K562 (cell line): ENCODE data around the gene SERPINA5. TPM values are rescaled to one million over a fixed set of nuclear protein-coding genes. Genes with fewer than 3 reads are reported as not detected.

Experiments
- polyA plus RNA-seq, 8 experiments: library from polyadenylated mRNA; depleted of rRNA in 4 of 8; stranded (reverse) in 5 of 8; unstranded in 3 of 8; fragments of >200 nt; fragmentation: Nextera tagmentation in 2 of 8; fragmentation: Illumina TruSeq in 1 of 8; extraction: Ambion mirVana in 2 of 8; extraction: Trizol in 1 of 8; gene quantifications; 2 replicates each; pipeline versions ENCODE4 v1.2.1 to v1.2.3, GENCODE V29; 2011 to 2014; ENCODE audit warnings: inconsistent platforms in 1 of 8, missing spikeins in 1 of 8
- total RNA-seq, 7 experiments: library from RNA; depleted of rRNA in 6 of 7; stranded (reverse); fragments of >200 nt in 6 of 7; fragmentation: Illumina TruSeq in 2 of 7; extraction: Trizol in 2 of 7; gene quantifications; 2 replicates each; pipeline versions ENCODE4 v1.2.1 to v1.2.3, GENCODE V29; 2011 to 2021; ENCODE audit warnings: low replicate concordance in 1 of 7

The SERPINA5 gene
- total and polyA plus RNA-seq, 9 of the 15 experiments (the other 6 are each of a cell fraction or from before 2014, with no cell fraction given) = 0.38 TPM; not detected in 8

Other genes starting within 250 kb of the SERPINA5 start
Only the 7 nearest of the 8 such genes appear.
- not detected in 2 replicates for gene SERPINA1, start 192.8 kb upstream of the SERPINA5 start, total RNA-seq (2014; rRNA removed)
- gene SERPINA1, start 192.8 kb upstream of the SERPINA5 start, total RNA-seq (2014; rRNA removed; fragmentation: Illumina TruSeq; extraction: Trizol) = not detected in 2 replicates
- not detected in 2 replicates for gene SERPINA1, start 192.8 kb upstream of the SERPINA5 start, total RNA-seq (2015; rRNA removed; fragmentation: Illumina TruSeq; extraction: Trizol)
- gene SERPINA1, start 192.8 kb upstream of the SERPINA5 start, total RNA-seq (2021) = 4.1 and 6.0 TPM in 2 replicates
- gene SERPINA1, start 192.8 kb upstream of the SERPINA5 start, polyA plus RNA-seq (2011; rRNA removed) = not detected in 2 replicates
- not detected in 2 replicates for gene SERPINA1, start 192.8 kb upstream of the SERPINA5 start, polyA plus RNA-seq (2014; fragmentation: Illumina TruSeq; extraction: Trizol)
- not detected for gene SERPINA1, start 192.8 kb upstream of the SERPINA5 start, polyA plus RNA-seq (2014; fragmentation: Nextera tagmentation; extraction: Ambion mirVana)
- not detected in 2 replicates for gene SERPINA1, start 192.8 kb upstream of the SERPINA5 start, polyA plus RNA-seq (2014; rRNA removed)
- not detected in 2 replicates for gene SERPINA11, start 128.6 kb upstream of the SERPINA5 start, total RNA-seq (2014; rRNA removed)
- gene SERPINA11, start 128.6 kb upstream of the SERPINA5 start, total RNA-seq (2014; rRNA removed; fragmentation: Illumina TruSeq; extraction: Trizol) = not detected in 2 replicates
- not detected in 2 replicates for gene SERPINA11, start 128.6 kb upstream of the SERPINA5 start, total RNA-seq (2015; rRNA removed; fragmentation: Illumina TruSeq; extraction: Trizol)
- not detected in 2 replicates for gene SERPINA11, start 128.6 kb upstream of the SERPINA5 start, total RNA-seq (2021)
- not detected in 2 replicates for gene SERPINA11, start 128.6 kb upstream of the SERPINA5 start, polyA plus RNA-seq (2011; rRNA removed)
- gene SERPINA11, start 128.6 kb upstream of the SERPINA5 start, polyA plus RNA-seq (2014; fragmentation: Illumina TruSeq; extraction: Trizol) = not detected in 2 replicates
- gene SERPINA11, start 128.6 kb upstream of the SERPINA5 start, polyA plus RNA-seq (2014; fragmentation: Nextera tagmentation; extraction: Ambion mirVana) = not detected
- gene SERPINA11, start 128.6 kb upstream of the SERPINA5 start, polyA plus RNA-seq (2014; rRNA removed) = not detected in 2 replicates
- not detected in 2 replicates for gene SERPINA9, start 105.2 kb upstream of the SERPINA5 start, total RNA-seq (2014; rRNA removed)
- gene SERPINA9, start 105.2 kb upstream of the SERPINA5 start, total RNA-seq (2014; rRNA removed; fragmentation: Illumina TruSeq; extraction: Trizol) = not detected in 2 replicates
- not detected in 2 replicates for gene SERPINA9, start 105.2 kb upstream of the SERPINA5 start, total RNA-seq (2015; rRNA removed; fragmentation: Illumina TruSeq; extraction: Trizol)
- gene SERPINA9, start 105.2 kb upstream of the SERPINA5 start, total RNA-seq (2021) = not detected in 2 replicates
- not detected in 2 replicates for gene SERPINA9, start 105.2 kb upstream of the SERPINA5 start, polyA plus RNA-seq (2011; rRNA removed)
- gene SERPINA9, start 105.2 kb upstream of the SERPINA5 start, polyA plus RNA-seq (2014; fragmentation: Illumina TruSeq; extraction: Trizol) = not detected in 2 replicates
- not detected for gene SERPINA9, start 105.2 kb upstream of the SERPINA5 start, polyA plus RNA-seq (2014; fragmentation: Nextera tagmentation; extraction: Ambion mirVana)
- not detected in 2 replicates for gene SERPINA9, start 105.2 kb upstream of the SERPINA5 start, polyA plus RNA-seq (2014; rRNA removed)
- gene SERPINA12, start 72.0 kb upstream of the SERPINA5 start, total RNA-seq (2014; rRNA removed) = not detected in 2 replicates
- gene SERPINA12, start 72.0 kb upstream of the SERPINA5 start, total RNA-seq (2014; rRNA removed; fragmentation: Illumina TruSeq; extraction: Trizol) = not detected in 2 replicates
- gene SERPINA12, start 72.0 kb upstream of the SERPINA5 start, total RNA-seq (2015; rRNA removed; fragmentation: Illumina TruSeq; extraction: Trizol) = not detected in 2 replicates
- gene SERPINA12, start 72.0 kb upstream of the SERPINA5 start, total RNA-seq (2021) = not detected in 2 replicates
- not detected in 2 replicates for gene SERPINA12, start 72.0 kb upstream of the SERPINA5 start, polyA plus RNA-seq (2011; rRNA removed)
- not detected in 2 replicates for gene SERPINA12, start 72.0 kb upstream of the SERPINA5 start, polyA plus RNA-seq (2014; fragmentation: Illumina TruSeq; extraction: Trizol)
- gene SERPINA12, start 72.0 kb upstream of the SERPINA5 start, polyA plus RNA-seq (2014; fragmentation: Nextera tagmentation; extraction: Ambion mirVana) = not detected
- gene SERPINA12, start 72.0 kb upstream of the SERPINA5 start, polyA plus RNA-seq (2014; rRNA removed) = not detected in 2 replicates
- not detected in 2 replicates for gene SERPINA4, start 20.0 kb upstream of the SERPINA5 start, total RNA-seq (2014; rRNA removed)
- not detected in 2 replicates for gene SERPINA4, start 20.0 kb upstream of the SERPINA5 start, total RNA-seq (2014; rRNA removed; fragmentation: Illumina TruSeq; extraction: Trizol)
- gene SERPINA4, start 20.0 kb upstream of the SERPINA5 start, total RNA-seq (2015; rRNA removed; fragmentation: Illumina TruSeq; extraction: Trizol) = not detected in 2 replicates
- not detected in 2 replicates for gene SERPINA4, start 20.0 kb upstream of the SERPINA5 start, total RNA-seq (2021)
- not detected in 2 replicates for gene SERPINA4, start 20.0 kb upstream of the SERPINA5 start, polyA plus RNA-seq (2011; rRNA removed)
- gene SERPINA4, start 20.0 kb upstream of the SERPINA5 start, polyA plus RNA-seq (2014; fragmentation: Illumina TruSeq; extraction: Trizol) = not detected in 2 replicates
- gene SERPINA4, start 20.0 kb upstream of the SERPINA5 start, polyA plus RNA-seq (2014; fragmentation: Nextera tagmentation; extraction: Ambion mirVana) = not detected
- not detected in 2 replicates for gene SERPINA4, start 20.0 kb upstream of the SERPINA5 start, polyA plus RNA-seq (2014; rRNA removed)
- not detected in 2 replicates for gene SERPINA3, start 31.0 kb downstream of the SERPINA5 start, total RNA-seq (2014; rRNA removed)
- gene SERPINA3, start 31.0 kb downstream of the SERPINA5 start, total RNA-seq (2014; rRNA removed; fragmentation: Illumina TruSeq; extraction: Trizol) = not detected in 2 replicates
- gene SERPINA3, start 31.0 kb downstream of the SERPINA5 start, total RNA-seq (2015; rRNA removed; fragmentation: Illumina TruSeq; extraction: Trizol) = not detected in 2 replicates
- gene SERPINA3, start 31.0 kb downstream of the SERPINA5 start, total RNA-seq (2021) = 2.3 and 2.8 TPM in 2 replicates
- not detected in 2 replicates for gene SERPINA3, start 31.0 kb downstream of the SERPINA5 start, polyA plus RNA-seq (2011; rRNA removed)
- gene SERPINA3, start 31.0 kb downstream of the SERPINA5 start, polyA plus RNA-seq (2014; fragmentation: Illumina TruSeq; extraction: Trizol) = not detected in 2 replicates
- not detected for gene SERPINA3, start 31.0 kb downstream of the SERPINA5 start, polyA plus RNA-seq (2014; fragmentation: Nextera tagmentation; extraction: Ambion mirVana)
- gene SERPINA3, start 31.0 kb downstream of the SERPINA5 start, polyA plus RNA-seq (2014; rRNA removed) = not detected in 2 replicates
- not detected in 2 replicates for gene GSC, start 188.7 kb downstream of the SERPINA5 start, total RNA-seq (2014; rRNA removed)
- gene GSC, start 188.7 kb downstream of the SERPINA5 start, total RNA-seq (2014; rRNA removed; fragmentation: Illumina TruSeq; extraction: Trizol) = not detected in 2 replicates
- gene GSC, start 188.7 kb downstream of the SERPINA5 start, total RNA-seq (2015; rRNA removed; fragmentation: Illumina TruSeq; extraction: Trizol) = not detected in 2 replicates
- not detected in 2 replicates for gene GSC, start 188.7 kb downstream of the SERPINA5 start, total RNA-seq (2021)
- not detected in 2 replicates for gene GSC, start 188.7 kb downstream of the SERPINA5 start, polyA plus RNA-seq (2011; rRNA removed)
- not detected in 2 replicates for gene GSC, start 188.7 kb downstream of the SERPINA5 start, polyA plus RNA-seq (2014; fragmentation: Illumina TruSeq; extraction: Trizol)
- not detected for gene GSC, start 188.7 kb downstream of the SERPINA5 start, polyA plus RNA-seq (2014; fragmentation: Nextera tagmentation; extraction: Ambion mirVana)
- gene GSC, start 188.7 kb downstream of the SERPINA5 start, polyA plus RNA-seq (2014; rRNA removed) = not detected in 2 replicates